Middle frontal gyrus (tissue), 1 donor: ENCODE measurements around the gene ALOX5.
A peak's percentile ranks its signal among the peaks of the same experiment; 100 is the strongest.
"Not testable (repeated sequence)": the region's sequence is repeated elsewhere in the genome, so short reads cannot be mapped to it uniquely, and the experiment has no call there.

Source experiments
- DNase-seq: peaks from one replicate; pipeline ENCODE4 v3.0.0-alpha.2; 2015; ENCODE audit warnings: low spot score; ENCODE audit errors: extremely low spot score

Gene ALOX5

GRCh38 chr10:45463244-45464116 lies 89.5 kb downstream of the ALOX5 start:
- DNase-seq = no peak

GRCh38 chr10:45464958-45465567 lies 91.0 kb downstream of the ALOX5 start:
- peak; percentile 68 for DNase-seq

- DNase-seq = no peak
These were observed 92.8 kb downstream of the ALOX5 start for GRCh38 chr10:45466784-45467183.

- DNase-seq = no peak
These were observed 94.1 kb downstream of the ALOX5 start for GRCh38 chr10:45468079-45468478.

- peak; percentile 12 for DNase-seq
These were observed 96.3 kb downstream of the ALOX5 start for GRCh38 chr10:45470098-45471012.

GRCh38 chr10:45471059-45471458 lies 97.0 kb downstream of the ALOX5 start:
- DNase-seq = no peak

GRCh38 chr10:45471531-45472310 lies 97.7 kb downstream of the ALOX5 start:
- no peak for DNase-seq

GRCh38 chr10:45473126-45473525 lies 99.1 kb downstream of the ALOX5 start:
- DNase-seq = no peak

GRCh38 chr10:45476559-45476958 lies 102.5 kb downstream of the ALOX5 start:
- DNase-seq = no peak

- DNase-seq = no peak
These were observed 106.3 kb downstream of the ALOX5 start for GRCh38 chr10:45480294-45480693.

GRCh38 chr10:45481100-45481499 lies 107.1 kb downstream of the ALOX5 start:
- not testable (repeated sequence) for DNase-seq

- no peak for DNase-seq
These were observed 109.0 kb downstream of the ALOX5 start for GRCh38 chr10:45483002-45483401.

GRCh38 chr10:45487735-45488134 lies 113.7 kb downstream of the ALOX5 start:
- no peak for DNase-seq

- DNase-seq = no peak
These were observed 114.3 kb downstream of the ALOX5 start for GRCh38 chr10:45488365-45488764.

GRCh38 chr10:45490277-45490676 lies 116.3 kb downstream of the ALOX5 start:
- DNase-seq = no peak

- no peak for DNase-seq
These were observed 117.0 kb downstream of the ALOX5 start for GRCh38 chr10:45491061-45491460.
